Measurements from ENCODE around the gene ARPC2.
"Not testable (repeated sequence)": the region's sequence is repeated elsewhere in the genome, so short reads cannot be mapped to it uniquely, and the experiment has no call there.

The ARPC2 gene

GRCh38 chr2:218216674-218217359 is at the start of gene ARPC2:
ARPC2 (plus strand) TSS chr2:218217189; CDS start chr2:218217471, 282 bp downstream.
- DNase-seq = peak; percentile 90 to 96

GRCh38 chr2:218168016-218168415 is 49.0 kb upstream of the ARPC2 start:
- no peak for DNase-seq

GRCh38 chr2:218168635-218169462 is 48.1 kb upstream of the ARPC2 start:
- peak in 1 of 2 experiments; percentile 34 for DNase-seq

- no peak for DNase-seq
Observed at GRCh38 chr2:218169757-218170546, 47.0 kb upstream of the ARPC2 start.

- DNase-seq = not testable (repeated sequence)
Observed at GRCh38 chr2:218171744-218172143, 45.2 kb upstream of the ARPC2 start.

- DNase-seq = no peak
Observed at GRCh38 chr2:218172845-218173244, 44.1 kb upstream of the ARPC2 start.

GRCh38 chr2:218179782-218180181 is 37.2 kb upstream of the ARPC2 start:
- DNase-seq = no peak

- DNase-seq = no peak
Observed at GRCh38 chr2:218180467-218181114, 36.4 kb upstream of the ARPC2 start.

- DNase-seq = no peak
Observed at GRCh38 chr2:218184331-218184730, 32.7 kb upstream of the ARPC2 start.

- DNase-seq = peak; percentile 59 to 68
Observed at GRCh38 chr2:218186355-218186766, 30.6 kb upstream of the ARPC2 start.

GRCh38 chr2:218186876-218187275 is 30.1 kb upstream of the ARPC2 start:
- DNase-seq = no peak

- no peak for DNase-seq
Observed at GRCh38 chr2:218187296-218188015, 29.5 kb upstream of the ARPC2 start.

- no peak for DNase-seq
Observed at GRCh38 chr2:218188528-218188927, 28.5 kb upstream of the ARPC2 start.

GRCh38 chr2:218192902-218193430 is 24.0 kb upstream of the ARPC2 start:
- no peak for DNase-seq

GRCh38 chr2:218193701-218194100 is 23.3 kb upstream of the ARPC2 start:
- DNase-seq = no peak

GRCh38 chr2:218194880-218195279 is 22.1 kb upstream of the ARPC2 start:
- no peak for DNase-seq

- DNase-seq = no peak
Observed at GRCh38 chr2:218196974-218197373, 20.0 kb upstream of the ARPC2 start.

GRCh38 chr2:218202266-218202665 is 14.7 kb upstream of the ARPC2 start:
- DNase-seq = no peak

GRCh38 chr2:218209078-218209477 is 7.9 kb upstream of the ARPC2 start:
- DNase-seq = no peak

GRCh38 chr2:218214116-218214515 is 2.9 kb upstream of the ARPC2 start:
- DNase-seq = no peak

GRCh38 chr2:218216336-218216673 is 684 bp upstream of the ARPC2 start:
- no peak for DNase-seq

Data from NCI-H2081 (cell line).